ENCODE data around the gene ALDH3B1. TPM values are rescaled to one million over a fixed set of nuclear protein-coding genes. Genes with fewer than 3 reads are reported as not detected.

The ALDH3B1 gene
- total RNA-seq, 1 experiment from 2014 or later, result not detected

GRCh38 chr11:68026391-68027105, 16.4 kb downstream of the ALDH3B1 start:
- peak overlapping the region in 1 of 3 experiments; percentile 35; a peak in 2 of 7 replicates for H3K27ac Mint-ChIP-seq
- H3K4me3 Mint-ChIP-seq, result peak overlapping the region in 1 of 2 experiments; percentile 23; a peak in 1 of 5 replicates
- Histone ChIP-seq H2BK15ac (ENCODE audit: low read depth, low read length) (no peak overlapping the region), H3K23me2 (ENCODE audit: insufficient read length, low read depth, low read length, poor library complexity, severe bottlenecking) (peaks cover 8% of the 10 kb centered on the region), H3K18ac (ENCODE audit: insufficient read length, low read depth, low read length) (no peak overlapping the region), H3K9ac (ENCODE audit: extremely low read depth, insufficient read length, low read length) (no peak overlapping the region), H3K14ac (ENCODE audit: insufficient read depth, low read length) (no peak overlapping the region), H3K27ac (ENCODE audit: insufficient read length, low read depth, low read length) (no peak overlapping the region), H4K91ac (ENCODE audit: insufficient read length, low read depth, low read length) (no peak overlapping the region), H2AK5ac (ENCODE audit: insufficient read length, low read length) (no peak overlapping the region), H3K4me2 (ENCODE audit: insufficient read depth, insufficient read length, low read length) (no peak overlapping the region), H2AFZ (ENCODE audit: low read length) (no peak overlapping the region), H4K5ac (ENCODE audit: insufficient read length, low read depth, low read length) (no peak overlapping the region), H3K27me3 (ENCODE audit: insufficient read depth, low read length) (no peaks in the 10 kb centered on the region), H3K4ac (ENCODE audit: low read depth, low read length) (no peak overlapping the region), H3T11ph (ENCODE audit: low read length) (no peak overlapping the region), H2BK20ac (ENCODE audit: low read depth, low read length, poor library complexity, severe bottlenecking) (no peak overlapping the region), H3K79me2 (ENCODE audit: insufficient read depth, low read length) (no peaks in the 10 kb centered on the region), H3K4me1 (ENCODE audit: insufficient read depth, low read length) (no peaks in the 10 kb centered on the region; the same call in 1 of the 2 replicates), H3K9me3 (ENCODE audit: control insufficient read depth, low read depth, low read length) (no peaks in the 10 kb centered on the region), H3K23ac (ENCODE audit: insufficient read length, low read depth, low read length) (no peak overlapping the region), H2BK5ac (ENCODE audit: insufficient read length, low read length) (no peak overlapping the region), H2BK12ac (ENCODE audit: insufficient read length, low read depth, low read length) (no peak overlapping the region), H4K20me1 (ENCODE audit: control insufficient read depth, insufficient read depth, insufficient read length) (no peaks in the 10 kb centered on the region), H3K56ac (ENCODE audit: insufficient read length, low read depth, low read length) (no peak overlapping the region), H2BK120ac (ENCODE audit: low read depth, low read length, poor library complexity, severe bottlenecking) (no peak overlapping the region), H3K79me1 (ENCODE audit: insufficient read depth, low read depth, low read length, poor library complexity, severe bottlenecking) (peaks cover 1% of the 10 kb centered on the region), H4K8ac (replicated peaks; ENCODE audit: insufficient read length, low read depth, low read length) (no peak overlapping the region)
- H3K4me1 Mint-ChIP-seq, result peaks cover 19 to 23% of the 10 kb centered on the region in 2 experiments
- no CpG with 5 or more reads among the region's 18 CpGs for WGBS (ENCODE audit: extremely low coverage, insufficient read length, low lambda C conversion rate)
- no peak for DNase-seq
- no peaks in the 10 kb centered on the region for H3K9me3 Mint-ChIP-seq
- TF ChIP-seq CTCF (conservative IDR thresholded peaks at IDR 0.05), result no peak
- no peaks in the 10 kb centered on the region for H3K27me3 Mint-ChIP-seq (ENCODE audit: low read depth)
- peaks cover 8 to 30% (median 14%) of the 10 kb centered on the region in 3 experiments for H3K36me3 Mint-ChIP-seq (ENCODE audit: insufficient read depth in 1 of 3, low read depth in 3 of 3)

All from H9 (cell line).